ENCODE results near the gene LCN6.
"Not testable (repeated sequence)": the region's sequence is repeated elsewhere in the genome, so short reads cannot be mapped to it uniquely, and the experiment has no call there.

LCN6 gene

GRCh38 chr9:136759001-136759400, 10.7 kb upstream of the LCN6 start:
- DNase-seq: no peak

- no peak for DNase-seq
Measured at GRCh38 chr9:136757751-136758140, 9.4 kb upstream of the LCN6 start.

- no peak for DNase-seq
Measured at GRCh38 chr9:136757328-136757727, 9.0 kb upstream of the LCN6 start.

GRCh38 chr9:136756836-136757235, 8.5 kb upstream of the LCN6 start:
- no peak for DNase-seq

- DNase-seq: no peak
Measured at GRCh38 chr9:136756134-136756438, 7.8 kb upstream of the LCN6 start.

- not testable (repeated sequence) for DNase-seq
Measured at GRCh38 chr9:136755302-136756133, 7.2 kb upstream of the LCN6 start.

GRCh38 chr9:136754626-136755301, 6.4 kb upstream of the LCN6 start:
- DNase-seq: no peak

- no peak for DNase-seq
Measured at GRCh38 chr9:136754059-136754572, 5.8 kb upstream of the LCN6 start.

GRCh38 chr9:136753371-136754058, 5.2 kb upstream of the LCN6 start:
- DNase-seq: no peak

GRCh38 chr9:136751814-136752213, 3.5 kb upstream of the LCN6 start:
- DNase-seq: no peak

- no peak for DNase-seq
Measured at GRCh38 chr9:136751244-136751643, 2.9 kb upstream of the LCN6 start.

GRCh38 chr9:136750526-136750925, 2.2 kb upstream of the LCN6 start:
- DNase-seq: no peak

GRCh38 chr9:136748666-136749611, 614 bp upstream of the LCN6 start:
- DNase-seq: no peak

GRCh38 chr9:136747161-136748060, 914 bp downstream of the LCN6 start:
- no peak for DNase-seq

GRCh38 chr9:136746621-136747020, 1.7 kb downstream of the LCN6 start:
- DNase-seq: no peak

GRCh38 chr9:136746155-136746490, 2.2 kb downstream of the LCN6 start:
- no peak for DNase-seq

- no peak for DNase-seq
Measured at GRCh38 chr9:136745389-136746154, 2.8 kb downstream of the LCN6 start.

GRCh38 chr9:136744773-136745172, 3.6 kb downstream of the LCN6 start:
- no peak for DNase-seq

GRCh38 chr9:136743639-136744211, 4.6 kb downstream of the LCN6 start:
- no peak for DNase-seq

- DNase-seq: no peak
Measured at GRCh38 chr9:136742591-136743391, 5.5 kb downstream of the LCN6 start, which contains the start of gene LCN10. TSS of gene LCN10 (minus strand) at chr9:136742940. CDS start at chr9:136742903, 37 bp downstream.
